ENCODE data around the gene MYO1G. TPM values are rescaled to one million over a fixed set of nuclear protein-coding genes. Genes with fewer than 3 reads are reported as not detected.
A peak's percentile ranks its signal among the peaks of the same experiment; 100 is the strongest.

MYO1G gene
- total RNA-seq (1 to 10 TPM in 7 of 9 donors, under 1 TPM in 2; 0.06 to 8.1 (median 3.6) TPM), polyA plus RNA-seq (10 to 100 TPM in 1 of 3 donors, 1 to 10 TPM in 2; 1.0 to 12.8 (median 4.0) TPM)
- long read RNA-seq, donor 1 = 0 reads
- long read RNA-seq, donor 2 = 0 reads
- long read RNA-seq, donor 3 = 0 reads
- long read RNA-seq, donor 4, partial matches to known transcripts = 1 of 2 reads
- long read RNA-seq, donor 4, other reads (novel, unspliced or antisense) = 0 of 2 reads
- long read RNA-seq, donor 5, transcript MYO1G-201 (22 exons, 3,267 nt) = major isoform, 17 of 23 reads
- long read RNA-seq, donor 5, partial matches to known transcripts = 3 of 23 reads
- long read RNA-seq, donor 5, other reads (novel, unspliced or antisense) = 3 of 23 reads
- long read RNA-seq, donor 6, partial matches to known transcripts = 1 of 1 reads
- long read RNA-seq, donor 6, other reads (novel, unspliced or antisense) = 0 of 1 reads
- long read RNA-seq, donor 7 = 0 reads
- long read RNA-seq, donor 8 = 0 reads
- long read RNA-seq, donor 9 = 0 reads
- long read RNA-seq, donor 10 = 0 reads

GRCh38 chr7:44978511-44979366 lies at the start of gene MYO1G:
Gene MYO1G, minus strand, starts transcription at chr7:44979015. Its CDS starts 54 bp downstream, at chr7:44978961.
- Histone ChIP-seq H3K27me3 (no peaks in the 10 kb centered on the region), H3K27ac (peak within 1 kb of the TSS in 3 of 5 donors; percentile 1 to 89 (median 72)), H3K36me3 (replicated peaks in 1 of 2) (peaks cover 0 to 15% of the 10 kb centered on the region in 2 donors), H3K4me1 (replicated peaks in 1 of 2) (no peaks in the 10 kb centered on the region), H3K9me3 (replicated peaks in 1 of 3) (no peaks in the 10 kb centered on the region), H3K4me3 (no peak within 1 kb of the TSS)
- peak in 2 of 7 donors; percentile 44 to 48 for DNase-seq
- TF ChIP-seq POLR2A (IDR thresholded peaks at IDR 0.05) = no peak
- TF ChIP-seq CTCF (IDR thresholded peaks at IDR 0.05) = no peak
- intact Hi-C loops (cut with DNase I) = loop anchor here in 1 of 2 donors (5.0 kb wide), 1 partner anchor 154 kb away; no protein-coding TSS in a partner anchor
- 75 to 79% (median 78%) methylated on average over 12 to 24 of the region's 24 CpGs for WGBS, 4 donors

GRCh38 chr7:45028138-45028919 lies 49.5 kb upstream of the MYO1G start:
- Histone ChIP-seq H3K4me3 (no peak overlapping the region), H3K36me3 (replicated peaks in 1 of 2) (no peaks in the 10 kb centered on the region), H3K27ac (no peak overlapping the region), H3K4me1 (replicated peaks in 1 of 2) (peaks cover 3 to 5% of the 10 kb centered on the region in 2 donors), H3K27me3 (no peaks in the 10 kb centered on the region), H3K9me3 (replicated peaks in 1 of 3) (no peaks in the 10 kb centered on the region)
- TF ChIP-seq CTCF (IDR thresholded peaks at IDR 0.05) = no peak
- no peak for TF ChIP-seq POLR2A (IDR thresholded peaks at IDR 0.05)
- 73 to 85% (median 82%) methylated on average over 17 of the region's 17 CpGs for WGBS, 4 donors
- intact Hi-C loops (cut with DNase I) = no loop called here
- peak in 1 of 7 donors; percentile 43 for DNase-seq

GRCh38 chr7:45027774-45028114 lies 48.9 kb upstream of the MYO1G start:
- intact Hi-C loops (cut with DNase I) = no loop called here
- Histone ChIP-seq H3K27me3 (no peaks in the 10 kb centered on the region), H3K27ac (peak overlapping the region in 1 of 5 donors; percentile 48), H3K9me3 (replicated peaks in 1 of 3) (no peaks in the 10 kb centered on the region), H3K4me1 (replicated peaks in 1 of 2) (no peaks in the 10 kb centered on the region), H3K36me3 (replicated peaks in 1 of 2) (no peaks in the 10 kb centered on the region), H3K4me3 (peak overlapping the region in 1 of 4 donors; percentile 23)
- no peak for TF ChIP-seq POLR2A (IDR thresholded peaks at IDR 0.05)
- TF ChIP-seq CTCF (IDR thresholded peaks at IDR 0.05) = no peak
- 75 to 90% (median 86%) methylated on average over 4 of the region's 4 CpGs for whole genome bisulfite sequencing, 4 donors
- peak in 1 of 7 donors; percentile 43 for DNase-seq

Data from adrenal gland (tissue), 19 donors.